Ovary (tissue), 3 donors: ENCODE measurements around the gene PCNX3.

Experiments
- EP300 ChIP-seq: sonication (generic); formaldehyde crosslinking; IDR thresholded peaks from one replicate; pipeline ENCODE4 v1.6.1; 2017; ENCODE audit warnings: antibody characterized with exemption
- POLR2A ChIP-seq: fragments of 450-650 bp; IDR thresholded peaks from one replicate; pipeline ENCODE4 v1.6.1; 2017; ENCODE audit warnings: antibody characterized with exemption, mild to moderate bottlenecking, moderate library complexity
- TF ChIP-seq, protein P1 (sequence below), 3 donors: fragments of 450-650 bp in 2 of 3; fragments of 200-600 bp in 1 of 3; IDR thresholded peaks; one replicate each; pipeline versions ENCODE4 v1.5.1 to v1.8.0; 2016 to 2022; ENCODE audit warnings: antibody characterized with exemption in 3 of 3, mild to moderate bottlenecking in 1 of 3
- donor health status: DM: no; HTN: no; CAD: no.

DNA sequence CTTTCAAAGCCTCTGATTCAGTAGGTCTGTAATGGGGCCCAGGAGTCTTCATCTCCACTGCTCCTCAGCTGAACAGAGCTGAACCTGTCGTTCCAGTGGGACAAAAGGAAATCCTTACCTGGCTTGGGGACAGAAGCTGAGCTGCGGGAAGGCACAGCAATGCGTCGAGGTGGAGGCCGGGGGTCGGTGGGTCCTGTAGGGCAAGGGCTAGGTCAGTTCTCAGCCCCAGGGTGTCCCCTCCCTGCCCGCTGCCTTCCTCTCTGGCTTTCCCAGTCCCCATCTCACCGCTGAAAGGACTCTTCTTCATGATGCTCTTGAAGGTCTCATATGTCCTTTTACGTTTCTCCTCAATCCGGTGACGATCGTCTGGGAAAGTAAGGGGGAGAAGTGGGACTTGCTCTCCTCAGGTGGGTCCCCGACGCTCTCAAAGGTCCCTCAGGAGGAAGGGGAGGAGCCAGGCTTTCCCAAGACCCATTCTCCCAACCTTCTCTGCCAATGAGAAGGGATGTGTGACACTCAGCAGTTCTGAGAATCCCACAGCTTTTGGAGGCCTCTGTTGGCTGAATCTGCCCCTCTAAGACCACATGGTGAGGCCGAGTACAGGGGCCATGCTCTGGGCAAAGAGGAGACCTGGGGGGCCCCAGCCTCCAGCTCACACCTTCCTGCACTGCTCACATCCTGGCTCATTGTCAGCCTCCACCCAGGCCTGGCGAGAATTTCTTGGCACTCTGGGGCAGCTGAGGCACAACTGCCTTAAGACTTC lies 40.2 kb downstream of the PCNX3 start:
- TF ChIP-seq, protein P1, sequence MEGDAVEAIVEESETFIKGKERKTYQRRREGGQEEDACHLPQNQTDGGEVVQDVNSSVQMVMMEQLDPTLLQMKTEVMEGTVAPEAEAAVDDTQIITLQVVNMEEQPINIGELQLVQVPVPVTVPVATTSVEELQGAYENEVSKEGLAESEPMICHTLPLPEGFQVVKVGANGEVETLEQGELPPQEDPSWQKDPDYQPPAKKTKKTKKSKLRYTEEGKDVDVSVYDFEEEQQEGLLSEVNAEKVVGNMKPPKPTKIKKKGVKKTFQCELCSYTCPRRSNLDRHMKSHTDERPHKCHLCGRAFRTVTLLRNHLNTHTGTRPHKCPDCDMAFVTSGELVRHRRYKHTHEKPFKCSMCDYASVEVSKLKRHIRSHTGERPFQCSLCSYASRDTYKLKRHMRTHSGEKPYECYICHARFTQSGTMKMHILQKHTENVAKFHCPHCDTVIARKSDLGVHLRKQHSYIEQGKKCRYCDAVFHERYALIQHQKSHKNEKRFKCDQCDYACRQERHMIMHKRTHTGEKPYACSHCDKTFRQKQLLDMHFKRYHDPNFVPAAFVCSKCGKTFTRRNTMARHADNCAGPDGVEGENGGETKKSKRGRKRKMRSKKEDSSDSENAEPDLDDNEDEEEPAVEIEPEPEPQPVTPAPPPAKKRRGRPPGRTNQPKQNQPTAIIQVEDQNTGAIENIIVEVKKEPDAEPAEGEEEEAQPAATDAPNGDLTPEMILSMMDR (IDR thresholded peaks at IDR 0.05), result no peak
- TF ChIP-seq EP300 (no peak), POLR2A (no peak)
